ENCODE data around the gene SOX10. TPM values are rescaled to one million over a fixed set of nuclear protein-coding genes. Genes with fewer than 3 reads are reported as not detected.

Gene SOX10
- total RNA-seq, 1 donor from 2014 or later = 1.2 TPM

GRCh38 chr22:37924386-37925065, 59.8 kb downstream of the SOX10 start:
- DNase-seq = no peak
- intact Hi-C loops (cut with DNase I) = no loop called here
- ATAC-seq (ENCODE audit: poor library complexity) = no peak

- intact Hi-C loops (cut with DNase I) = no loop called here
- no peak for ATAC-seq (ENCODE audit: poor library complexity)
- DNase-seq = no peak
These were observed 60.4 kb downstream of the SOX10 start for GRCh38 chr22:37923927-37924326.

Small RNA genes lying within 50 kb of the gene (microRNA-seq; reads per million reads assigned to microRNA genes)
- gene MIR4534 (not detected), gene MIR6820 (not detected)

Other genes with a start within 250 kb of the SOX10 start
- gene GCAT, start 176.6 kb downstream of the SOX10 start, total RNA-seq = 31.0 TPM
- gene GALR3, start 161.2 kb downstream of the SOX10 start, total RNA-seq = not detected
- 17.1 TPM for gene ANKRD54, start 140.2 kb downstream of the SOX10 start, total RNA-seq
- gene EIF3L, start 135.1 kb downstream of the SOX10 start, total RNA-seq = 326 TPM
- 13.5 TPM for gene MICALL1, start 78.3 kb downstream of the SOX10 start, total RNA-seq
- 0.30 TPM for gene C22orf23, start 31.0 kb downstream of the SOX10 start, total RNA-seq
- 85.7 TPM for gene POLR2F, start 30.9 kb downstream of the SOX10 start, total RNA-seq
- gene PICK1, start 72.8 kb upstream of the SOX10 start, total RNA-seq = 20.4 TPM
- not detected for gene SLC16A8, start 99.6 kb upstream of the SOX10 start, total RNA-seq
- 0.24 TPM for gene BAIAP2L2, start 126.1 kb upstream of the SOX10 start, total RNA-seq
- 12.0 TPM for gene PLA2G6, start 197.3 kb upstream of the SOX10 start, total RNA-seq
- gene MAFF, start 217.4 kb upstream of the SOX10 start, total RNA-seq = 4.2 TPM